HEK293 (cell line): Measurements from ENCODE around the gene GLB1L.

Experiments
- CTCF ChIA-PET: fragments of 350-600 bp; formaldehyde crosslinking; extraction: SDS; loops from one replicate; lab custom pipeline; 2021; ENCODE audit warnings: antibody characterized with exemption; lab: Yijun Ruan, JAX
- POLR2A ChIA-PET: fragments of 300-600 bp; formaldehyde crosslinking; extraction: SDS; loops from one replicate; lab custom pipeline; 2020; ENCODE audit warnings: antibody characterized with exemption, inconsistent platforms; lab: Yijun Ruan, JAX
- H3K27ac ChIP-seq: fragments of 200-500 bp; sonication (Bioruptor generic); 2 replicates; pipeline ENCODE4 v1.5.1; 2014; ENCODE audit warnings: low read depth, low read length, control low read depth, inconsistent platforms; ENCODE audit errors: extremely low read depth
- H3K36me3 ChIP-seq, 2 experiments: fragments of 200-500 bp in 1 of 2; sonication (Bioruptor generic) in 1 of 2; 1 replicate in 1 of 2; 2 replicates in 1 of 2; pipeline ENCODE4 v1.5.1; 2014 to 2017; ENCODE audit warnings: inconsistent platforms in 2 of 2, low read length in 2 of 2; ENCODE audit not compliant: control insufficient read depth in 2 of 2, insufficient read depth in 1 of 2
- H3K4me1 ChIP-seq: fragments of 200-500 bp; sonication (Bioruptor generic); 2 replicates; pipeline ENCODE4 v1.5.1; 2014; ENCODE audit warnings: mild to moderate bottlenecking, low read length, inconsistent platforms; ENCODE audit not compliant: control insufficient read depth, insufficient read depth
- H3K4me3 ChIP-seq: 2 replicates; pipeline ENCODE4 v1.5.1; 2011; ENCODE audit warnings: low read depth, mild to moderate bottlenecking, control low read depth, low read length, moderate library complexity
- H3K9me3 ChIP-seq: fragments of 200-500 bp; sonication (Bioruptor generic); 2 replicates; pipeline ENCODE4 v1.5.1; 2014; ENCODE audit warnings: low read depth, low read length, inconsistent platforms; ENCODE audit not compliant: control insufficient read depth, insufficient read depth
- BCL11A ChIP-seq: fragments of 450-650 bp; formaldehyde crosslinking; IDR thresholded peaks from 2 replicates; pipeline ENCODE4 v1.5.1; 2016; ENCODE audit warnings: low read depth, missing biosample characterization, missing genetic modification characterization
- BCL6B ChIP-seq: fragments of 450-650 bp; formaldehyde crosslinking; IDR thresholded peaks from 2 replicates; pipeline ENCODE4 v1.5.1; 2017; ENCODE audit warnings: missing biosample characterization, missing genetic modification characterization
- GLI4 ChIP-seq: fragments of 450-650 bp; formaldehyde crosslinking; IDR thresholded peaks from 2 replicates; pipeline ENCODE4 v1.5.1; 2016; ENCODE audit warnings: missing biosample characterization, missing genetic modification characterization
- MZF1 ChIP-seq: fragments of 450-650 bp; formaldehyde crosslinking; IDR thresholded peaks from 2 replicates; pipeline ENCODE4 v1.5.1; 2017; ENCODE audit warnings: missing biosample characterization, missing genetic modification characterization, borderline replicate concordance
- SP2 ChIP-seq: fragments of 450-650 bp; formaldehyde crosslinking; IDR thresholded peaks from 2 replicates; pipeline ENCODE4 v1.5.1; 2016; ENCODE audit warnings: missing biosample characterization, missing genetic modification characterization
- ZBTB10 ChIP-seq: fragments of 450-650 bp; formaldehyde crosslinking; IDR thresholded peaks from 2 replicates; pipeline ENCODE4 v1.5.1; 2016; ENCODE audit warnings: missing biosample characterization, missing genetic modification characterization
- ZBTB44 ChIP-seq: fragments of 450-650 bp; IDR thresholded peaks from 2 replicates; pipeline ENCODE4 v1.5.1; 2018; ENCODE audit warnings: missing biosample characterization, mild to moderate bottlenecking, missing genetic modification characterization
- ZFP37 ChIP-seq: fragments of 450-650 bp; formaldehyde crosslinking; IDR thresholded peaks from 2 replicates; pipeline ENCODE4 v1.5.1; 2016; ENCODE audit warnings: missing biosample characterization, missing genetic modification characterization
- ZNF132 ChIP-seq: fragments of 450-650 bp; formaldehyde crosslinking; IDR thresholded peaks from 2 replicates; pipeline ENCODE4 v1.5.1; 2017; ENCODE audit warnings: missing biosample characterization, missing genetic modification characterization, borderline replicate concordance
- ZNF148 ChIP-seq: fragments of 450-650 bp; formaldehyde crosslinking; IDR thresholded peaks from 2 replicates; pipeline ENCODE4 v1.5.0; 2017; ENCODE audit warnings: missing biosample characterization, missing genetic modification characterization, borderline replicate concordance
- ZNF211 ChIP-seq: fragments of 450-650 bp; formaldehyde crosslinking; IDR thresholded peaks from 2 replicates; pipeline ENCODE4 v1.5.1; 2016; ENCODE audit warnings: low read depth, missing biosample characterization, missing genetic modification characterization
- ZNF239 ChIP-seq: fragments of 450-650 bp; formaldehyde crosslinking; IDR thresholded peaks from 2 replicates; pipeline ENCODE4 v1.5.1; 2016; ENCODE audit warnings: missing biosample characterization, missing genetic modification characterization
- ZNF391 ChIP-seq: fragments of 450-650 bp; formaldehyde crosslinking; IDR thresholded peaks from 2 replicates; pipeline ENCODE4 v1.5.1; 2016; ENCODE audit warnings: low read depth, missing biosample characterization, missing genetic modification characterization, borderline replicate concordance
- ZNF416 ChIP-seq: fragments of 450-650 bp; formaldehyde crosslinking; IDR thresholded peaks from 2 replicates; pipeline ENCODE4 v1.5.1; 2016; ENCODE audit warnings: missing biosample characterization, missing genetic modification characterization
- ZNF433 ChIP-seq: fragments of 450-650 bp; formaldehyde crosslinking; IDR thresholded peaks from 2 replicates; pipeline ENCODE4 v1.5.1; 2016; ENCODE audit warnings: missing biosample characterization, missing genetic modification characterization, low read depth
- ZNF501 ChIP-seq: fragments of 450-650 bp; formaldehyde crosslinking; IDR thresholded peaks from 2 replicates; pipeline ENCODE4 v1.5.1; 2016; ENCODE audit warnings: missing biosample characterization, missing genetic modification characterization
- ZNF561 ChIP-seq: fragments of 450-650 bp; IDR thresholded peaks from 2 replicates; pipeline ENCODE4 v1.5.1; 2018; ENCODE audit warnings: missing biosample characterization, missing genetic modification characterization, borderline replicate concordance
- ZNF585B ChIP-seq: fragments of 450-650 bp; formaldehyde crosslinking; IDR thresholded peaks from 2 replicates; pipeline ENCODE4 v1.5.1; 2016; ENCODE audit warnings: missing biosample characterization, missing genetic modification characterization
- ZNF600 ChIP-seq: fragments of 450-650 bp; formaldehyde crosslinking; IDR thresholded peaks from 2 replicates; pipeline ENCODE4 v1.5.1; 2016; ENCODE audit warnings: missing biosample characterization, missing genetic modification characterization
- ZNF692 ChIP-seq: fragments of 450-650 bp; formaldehyde crosslinking; IDR thresholded peaks from 2 replicates; pipeline ENCODE4 v1.5.1; 2016; ENCODE audit warnings: missing biosample characterization, missing genetic modification characterization
- ZNF830 ChIP-seq: fragments of 450-650 bp; IDR thresholded peaks from 2 replicates; pipeline ENCODE4 v1.5.0; 2018; ENCODE audit warnings: missing biosample characterization, missing genetic modification characterization, low read depth, mild to moderate bottlenecking, moderate library complexity
- ZXDB ChIP-seq: fragments of 450-650 bp; formaldehyde crosslinking; IDR thresholded peaks from 2 replicates; pipeline ENCODE4 v1.5.1; 2016; ENCODE audit warnings: missing biosample characterization, missing genetic modification characterization

GLB1L gene

GRCh38 chr2:219277703-219278654 is 32.7 kb upstream of the GLB1L start:
- Histone ChIP-seq H3K27ac (peak overlapping the region; percentile 45; the same call in 1 of the 2 replicates), H3K9me3 (no peaks in the 10 kb centered on the region), H3K4me3 (no peak overlapping the region), H3K4me1 (peaks cover 6% of the 10 kb centered on the region), H3K36me3 (peaks cover 0 to 28% of the 10 kb centered on the region in 2 experiments; a peak in 1 of 3 replicates)
- CTCF ChIA-PET = interaction anchor here (0.6 to 15.0 kb wide), 42 partner anchors 9 to 1007 kb away, joined by 3 to 297 read pairs (median 4); partner anchors contain the start of genes ANKZF1, ATG9A, DNPEP and GLB1L
- POLR2A ChIA-PET = interaction anchor here (0.6 to 1.8 kb wide), 16 partner anchors 14 to 102 kb away, joined by 3 to 18 read pairs (median 6); partner anchors contain the start of genes ANKZF1, ATG9A, CNPPD1 and GLB1L
- no peak for TF ChIP-seq ZNF692
- peak; percentile 25 for TF ChIP-seq SP2 (tag by site-specific recombination)
- no peak for TF ChIP-seq ZNF391 (tag by site-specific recombination)
- 0 out of 2 replicates have a peak, but pooled peaks have one; percentile 19 for TF ChIP-seq ZNF501 (tag by site-specific recombination)
- no peak for TF ChIP-seq BCL11A (tag by site-specific recombination)
- TF ChIP-seq ZXDB (tag by site-specific recombination) = no peak
- TF ChIP-seq ZNF600 (tag by site-specific recombination) = peak; percentile 97
- TF ChIP-seq ZNF211 = no peak
- no peak for TF ChIP-seq ZNF239
- TF ChIP-seq ZNF416 (tag by site-specific recombination) = no peak
- no peak for TF ChIP-seq ZFP37 (tag by site-specific recombination)
- TF ChIP-seq ZNF585B (tag by site-specific recombination) = no peak
- no peak for TF ChIP-seq ZNF561 (tag by site-specific recombination)
- TF ChIP-seq BCL6B = no peak
- no peak for TF ChIP-seq ZNF433 (tag by site-specific recombination)
- TF ChIP-seq ZBTB44 (tag by site-specific recombination) = no peak
- no peak for TF ChIP-seq GLI4 (tag by site-specific recombination)
- TF ChIP-seq ZNF148 (tag by site-specific recombination) = no peak
- TF ChIP-seq ZBTB10 (tag by site-specific recombination) = no peak
- no peak for TF ChIP-seq ZNF132 (tag by site-specific recombination)
- TF ChIP-seq MZF1 (tag by site-specific recombination) = no peak
- TF ChIP-seq ZNF830 = no peak
